ENCODE data around the gene NTF4. TPM values are rescaled to one million over a fixed set of nuclear protein-coding genes. Genes with fewer than 3 reads are reported as not detected.

NTF4 gene
- total RNA-seq, 2 donors from 2014 or later = 7.0 to 24.4 TPM

DNA sequence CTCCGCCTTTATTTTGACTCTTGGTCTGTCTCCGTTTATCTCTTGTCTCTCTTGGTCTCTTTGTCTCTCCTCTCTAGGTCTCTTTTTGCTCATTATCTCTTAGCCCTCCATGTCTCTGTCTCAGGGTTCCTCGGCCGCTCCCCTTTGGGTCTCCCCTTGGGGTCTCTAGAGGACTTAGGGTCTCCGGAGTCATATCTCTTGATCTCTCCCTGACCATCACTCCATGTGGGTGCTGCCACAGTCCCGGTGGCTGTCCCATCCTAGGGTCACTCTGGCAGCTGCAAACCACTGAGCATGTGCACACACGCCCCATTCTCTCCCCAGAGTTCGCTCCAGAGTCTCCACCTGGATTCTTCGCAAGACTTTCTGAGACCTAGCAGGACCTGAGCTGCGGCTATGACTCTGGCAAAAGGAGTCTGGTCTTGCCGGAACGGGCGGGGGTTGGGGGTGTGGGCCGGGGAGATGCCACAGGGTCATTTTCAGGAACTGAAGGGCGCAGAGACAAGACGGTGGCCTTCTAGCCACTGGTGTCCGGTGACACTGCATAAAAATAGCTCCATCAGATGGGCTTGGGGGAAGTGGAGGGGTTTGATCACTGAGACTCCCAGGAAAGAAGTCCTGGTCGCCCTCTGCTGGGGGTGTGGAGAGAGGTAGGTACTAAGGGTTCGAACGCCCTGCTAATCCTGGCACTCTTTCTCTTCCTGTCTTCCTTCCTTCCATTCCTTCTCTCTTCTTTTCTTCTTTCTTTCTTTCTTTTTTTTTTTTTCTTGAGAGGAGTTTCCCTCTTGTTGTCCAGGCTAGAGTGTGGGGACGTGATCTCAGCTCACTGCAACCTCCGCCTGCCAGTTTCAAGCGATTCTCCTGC lies 9.1 kb upstream of the NTF4 start:
- Histone ChIP-seq H3K36me3 (no peaks in the 10 kb centered on the region), H3K4me1 (replicated peaks) (no peaks in the 10 kb centered on the region), H3K27ac (no peak overlapping the region), H3K4me3 (no peak overlapping the region), H3K9me3 (no peaks in the 10 kb centered on the region), H3K27me3 (replicated peaks; ENCODE audit: insufficient read depth) (peaks cover 4% of the 10 kb centered on the region)
- DNase-seq (ENCODE audit: low spot score) = no peak
- TF ChIP-seq, protein P1, sequence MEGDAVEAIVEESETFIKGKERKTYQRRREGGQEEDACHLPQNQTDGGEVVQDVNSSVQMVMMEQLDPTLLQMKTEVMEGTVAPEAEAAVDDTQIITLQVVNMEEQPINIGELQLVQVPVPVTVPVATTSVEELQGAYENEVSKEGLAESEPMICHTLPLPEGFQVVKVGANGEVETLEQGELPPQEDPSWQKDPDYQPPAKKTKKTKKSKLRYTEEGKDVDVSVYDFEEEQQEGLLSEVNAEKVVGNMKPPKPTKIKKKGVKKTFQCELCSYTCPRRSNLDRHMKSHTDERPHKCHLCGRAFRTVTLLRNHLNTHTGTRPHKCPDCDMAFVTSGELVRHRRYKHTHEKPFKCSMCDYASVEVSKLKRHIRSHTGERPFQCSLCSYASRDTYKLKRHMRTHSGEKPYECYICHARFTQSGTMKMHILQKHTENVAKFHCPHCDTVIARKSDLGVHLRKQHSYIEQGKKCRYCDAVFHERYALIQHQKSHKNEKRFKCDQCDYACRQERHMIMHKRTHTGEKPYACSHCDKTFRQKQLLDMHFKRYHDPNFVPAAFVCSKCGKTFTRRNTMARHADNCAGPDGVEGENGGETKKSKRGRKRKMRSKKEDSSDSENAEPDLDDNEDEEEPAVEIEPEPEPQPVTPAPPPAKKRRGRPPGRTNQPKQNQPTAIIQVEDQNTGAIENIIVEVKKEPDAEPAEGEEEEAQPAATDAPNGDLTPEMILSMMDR (IDR thresholded peaks at IDR 0.05) = no peak
- TF ChIP-seq POLR2AphosphoS5 (IDR thresholded peaks at IDR 0.05) (no peak), POLR2A (IDR thresholded peaks at IDR 0.05) (no peak)
- WGBS = 48% methylated on average over 23 of the region's 23 CpGs
- intact Hi-C loops (cut with DNase I) = no loop called here

- no peak for TF ChIP-seq POLR2A (IDR thresholded peaks at IDR 0.05)
- no peak for TF ChIP-seq POLR2AphosphoS5 (IDR thresholded peaks at IDR 0.05)
- TF ChIP-seq, protein P1 (IDR thresholded peaks at IDR 0.05) = no peak
- H3K4me3 ChIP-seq = no peak overlapping the region
- no peak for DNase-seq (ENCODE audit: low spot score)
- no peaks in the 10 kb centered on the region for H3K36me3 ChIP-seq
- no peak overlapping the region for H3K27ac ChIP-seq
- no peaks in the 10 kb centered on the region for H3K4me1 ChIP-seq (replicated peaks)
- intact Hi-C loops (cut with DNase I) = no loop called here
- peaks cover 4% of the 10 kb centered on the region for H3K27me3 ChIP-seq (replicated peaks; ENCODE audit: insufficient read depth)
- 4% methylated on average over 93 of the region's 93 CpGs for whole genome bisulfite sequencing
- no peaks in the 10 kb centered on the region for H3K9me3 ChIP-seq
Measured at GRCh38 chr19:49071860-49072547, 7.4 kb upstream of the NTF4 start.

DNA sequence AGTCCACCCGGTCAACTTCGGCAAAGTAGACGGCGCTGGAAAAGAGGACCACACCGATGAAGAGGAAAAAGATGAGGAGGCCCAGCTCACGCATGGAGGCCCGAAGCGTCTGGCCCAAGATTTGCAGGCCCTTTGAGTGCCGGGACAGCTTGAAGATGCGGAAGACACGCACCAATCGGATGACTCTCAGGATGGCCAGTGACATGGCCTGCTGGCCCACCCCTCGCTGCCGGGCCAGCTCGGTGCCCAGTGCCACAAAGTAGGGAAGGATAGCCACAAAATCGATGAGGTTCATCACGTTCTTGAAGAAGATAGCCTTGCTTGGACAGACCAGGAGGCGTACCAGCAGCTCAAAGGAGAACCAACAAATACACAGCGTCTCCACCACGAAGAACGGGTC lies 5.8 kb upstream of the NTF4 start:
- H3K27ac ChIP-seq = no peak overlapping the region
- WGBS = 97% methylated on average over 21 of the region's 21 CpGs
- TF ChIP-seq POLR2A (IDR thresholded peaks at IDR 0.05) (no peak), POLR2AphosphoS5 (IDR thresholded peaks at IDR 0.05) (no peak)
- TF ChIP-seq, protein P1 (IDR thresholded peaks at IDR 0.05) = no peak
- no peak for DNase-seq (ENCODE audit: low spot score)
- H3K9me3 ChIP-seq = no peaks in the 10 kb centered on the region
- no peaks in the 10 kb centered on the region for H3K36me3 ChIP-seq
- H3K4me3 ChIP-seq = no peak overlapping the region
- peaks cover 4% of the 10 kb centered on the region for H3K27me3 ChIP-seq (replicated peaks; ENCODE audit: insufficient read depth)
- intact Hi-C loops (cut with DNase I) = no loop called here
- no peaks in the 10 kb centered on the region for H3K4me1 ChIP-seq (replicated peaks)

- peaks cover 4% of the 10 kb centered on the region for H3K27me3 ChIP-seq (replicated peaks; ENCODE audit: insufficient read depth)
- 96% methylated on average over 9 of the region's 9 CpGs for WGBS
Measured at GRCh38 chr19:49069026-49069425, 4.4 kb upstream of the NTF4 start.

DNA sequence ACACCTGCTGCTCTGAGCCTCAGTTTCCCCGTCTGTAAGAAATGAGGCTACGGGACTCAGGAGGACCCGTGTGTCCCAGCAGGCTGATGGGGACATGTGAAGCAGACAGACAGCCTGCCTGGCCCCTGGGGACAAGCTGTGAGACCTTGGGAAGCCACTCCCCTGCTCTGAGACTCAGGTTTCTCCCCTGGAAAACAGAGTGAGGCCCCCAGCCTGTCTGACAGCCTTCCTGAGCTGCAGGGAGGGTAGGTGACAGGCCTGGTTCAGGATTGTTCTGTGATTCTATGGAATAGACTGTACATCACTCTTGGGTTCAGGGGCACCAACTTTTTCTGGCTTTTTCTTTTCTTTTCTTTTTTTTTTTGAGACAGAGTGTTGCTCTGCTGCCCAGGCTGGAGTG lies 2.9 kb upstream of the NTF4 start:
- Histone ChIP-seq H3K27ac (no peak overlapping the region), H3K27me3 (replicated peaks; ENCODE audit: insufficient read depth) (no peaks in the 10 kb centered on the region), H3K4me1 (replicated peaks) (no peaks in the 10 kb centered on the region), H3K9me3 (no peaks in the 10 kb centered on the region), H3K4me3 (no peak overlapping the region), H3K36me3 (no peaks in the 10 kb centered on the region)
- 63% methylated on average over 3 of the region's 3 CpGs for WGBS
- intact Hi-C loops (cut with DNase I) = no loop called here
- no peak for DNase-seq (ENCODE audit: low spot score)
- TF ChIP-seq, protein P1 (IDR thresholded peaks at IDR 0.05) = no peak
- TF ChIP-seq POLR2AphosphoS5 (IDR thresholded peaks at IDR 0.05) = no peak
- no peak for TF ChIP-seq POLR2A (IDR thresholded peaks at IDR 0.05)

More at GRCh38 chr19:49069026-49069425, 4.4 kb upstream of the NTF4 start:
- intact Hi-C loops (cut with DNase I) = no loop called here
- H3K4me1 ChIP-seq (replicated peaks) = no peaks in the 10 kb centered on the region
- no peaks in the 10 kb centered on the region for H3K36me3 ChIP-seq
- no peak for TF ChIP-seq POLR2AphosphoS5 (IDR thresholded peaks at IDR 0.05)
- no peak overlapping the region for H3K27ac ChIP-seq
- H3K4me3 ChIP-seq = no peak overlapping the region
- no peak for DNase-seq (ENCODE audit: low spot score)
- H3K9me3 ChIP-seq = no peaks in the 10 kb centered on the region

Measured in prostate gland (tissue), 2 donors.